ENCODE results near the gene PLXNA2. TPM values are rescaled to one million over a fixed set of nuclear protein-coding genes. Genes with fewer than 3 reads are reported as not detected.

PLXNA2 gene
- total RNA-seq, 1 donor from 2014 or later, result 9.0 TPM

GRCh38 chr1:208041505-208041904 is 202.7 kb downstream of the PLXNA2 start:
- Histone ChIP-seq H3K4me3 (ENCODE audit: low read depth, low read length) (no peak overlapping the region), H3K27me3 (ENCODE audit: control insufficient read depth, insufficient read depth, low read length) (no peaks in the 10 kb centered on the region), H3K36me3 (ENCODE audit: control insufficient read depth, insufficient read depth, low read length) (peaks cover 37% of the 10 kb centered on the region)
- DNase-seq (ENCODE audit: low read depth) (no peak), FAIRE-seq (no peak)
- no peak for TF ChIP-seq CTCF (IDR thresholded peaks at IDR 0.05; ENCODE audit: insufficient read depth, low read length, severe bottlenecking)

GRCh38 chr1:208040821-208041297 is 203.3 kb downstream of the PLXNA2 start:
- TF ChIP-seq CTCF (IDR thresholded peaks at IDR 0.05; ENCODE audit: insufficient read depth, low read length, severe bottlenecking), result no peak
- H3K36me3 ChIP-seq (ENCODE audit: control insufficient read depth, insufficient read depth, low read length), result peaks cover 37% of the 10 kb centered on the region
- FAIRE-seq (no peak), DNase-seq (ENCODE audit: low read depth) (no peak)
- no peaks in the 10 kb centered on the region for H3K27me3 ChIP-seq (ENCODE audit: control insufficient read depth, insufficient read depth, low read length)
- no peak overlapping the region for H3K4me3 ChIP-seq (ENCODE audit: low read depth, low read length)

GRCh38 chr1:208039536-208040332 is 204.4 kb downstream of the PLXNA2 start:
- Histone ChIP-seq H3K4me3 (ENCODE audit: low read depth, low read length) (no peak overlapping the region), H3K27me3 (ENCODE audit: control insufficient read depth, insufficient read depth, low read length) (no peaks in the 10 kb centered on the region), H3K36me3 (ENCODE audit: control insufficient read depth, insufficient read depth, low read length) (peaks cover 37% of the 10 kb centered on the region)
- FAIRE-seq (no peak), DNase-seq (ENCODE audit: low read depth) (no peak)
- TF ChIP-seq CTCF (IDR thresholded peaks at IDR 0.05; ENCODE audit: insufficient read depth, low read length, severe bottlenecking), result no peak

GRCh38 chr1:208038303-208038702 is 205.9 kb downstream of the PLXNA2 start:
- no peak for FAIRE-seq
- H3K4me3 ChIP-seq (ENCODE audit: low read depth, low read length), result no peak overlapping the region
- no peak for TF ChIP-seq CTCF (IDR thresholded peaks at IDR 0.05; ENCODE audit: insufficient read depth, low read length, severe bottlenecking)
- DNase-seq (ENCODE audit: low read depth), result no peak
- H3K36me3 ChIP-seq (ENCODE audit: control insufficient read depth, insufficient read depth, low read length), result peaks cover 33% of the 10 kb centered on the region
- H3K27me3 ChIP-seq (ENCODE audit: control insufficient read depth, insufficient read depth, low read length), result no peaks in the 10 kb centered on the region

- no peak for TF ChIP-seq CTCF (IDR thresholded peaks at IDR 0.05; ENCODE audit: insufficient read depth, low read length, severe bottlenecking)
- Histone ChIP-seq H3K4me3 (ENCODE audit: low read depth, low read length) (no peak overlapping the region), H3K36me3 (ENCODE audit: control insufficient read depth, insufficient read depth, low read length) (peaks cover 28% of the 10 kb centered on the region), H3K27me3 (ENCODE audit: control insufficient read depth, insufficient read depth, low read length) (no peaks in the 10 kb centered on the region)
- DNase-seq (ENCODE audit: low read depth) (no peak), FAIRE-seq (no peak)
These were observed 207.0 kb downstream of the PLXNA2 start for GRCh38 chr1:208036918-208037766.

All from bronchial epithelial cell (primary cell).